ENCODE results near the gene SUPT4H1.
A peak's percentile ranks its signal among the peaks of the same experiment; 100 is the strongest.

Gene SUPT4H1

GRCh38 chr17:58338841-58339754, 12.9 kb downstream of the SUPT4H1 start:
- DNase-seq, result peak; percentile 95

- DNase-seq, result peak; percentile 65
Measured at GRCh38 chr17:58338454-58338840, 13.6 kb downstream of the SUPT4H1 start.

GRCh38 chr17:58337600-58338453, 14.2 kb downstream of the SUPT4H1 start:
- peak; percentile 99 for DNase-seq

- DNase-seq, result peak; percentile 77
Measured at GRCh38 chr17:58337210-58337599, 14.8 kb downstream of the SUPT4H1 start.

GRCh38 chr17:58336456-58337209, 15.4 kb downstream of the SUPT4H1 start:
- peak; percentile 69 for DNase-seq

- DNase-seq, result peak; percentile 94
Measured at GRCh38 chr17:58335779-58336455, 16.1 kb downstream of the SUPT4H1 start.

GRCh38 chr17:58335061-58335731, 16.8 kb downstream of the SUPT4H1 start:
- DNase-seq, result peak; percentile 84

- DNase-seq, result no peak
Measured at GRCh38 chr17:58334661-58335060, 17.3 kb downstream of the SUPT4H1 start.

GRCh38 chr17:58334256-58334655, 17.7 kb downstream of the SUPT4H1 start:
- no peak for DNase-seq

GRCh38 chr17:58333736-58334207, 18.2 kb downstream of the SUPT4H1 start:
- peak; percentile 58 for DNase-seq

- DNase-seq, result peak; percentile 91
Measured at GRCh38 chr17:58332778-58333735, 18.9 kb downstream of the SUPT4H1 start.

- peak; percentile 97 for DNase-seq
Measured at GRCh38 chr17:58331815-58332777, 19.9 kb downstream of the SUPT4H1 start.

GRCh38 chr17:58330997-58331814, 20.8 kb downstream of the SUPT4H1 start:
- DNase-seq, result peak; percentile 89

- DNase-seq, result peak; percentile 93
Measured at GRCh38 chr17:58330538-58330996, 21.4 kb downstream of the SUPT4H1 start.

- no peak for DNase-seq
Measured at GRCh38 chr17:58329810-58330537, 22.0 kb downstream of the SUPT4H1 start.

- peak; percentile 98 for DNase-seq
Measured at GRCh38 chr17:58329035-58329809, 22.8 kb downstream of the SUPT4H1 start.

Measured in activated CD4-positive, alpha-beta T cell treated with anti-CD3 and anti-CD28 coated beads, Interleukin-2, Interleukin-6, amounts not matched to agents 100 ng/mL and 50 ng/mL, durations not matched to agents 16 hours and 8 hours (primary cell).